22Rv1 (cell line): Measurements from ENCODE around the gene MSRB1.

Experiments
- H3K27ac ChIP-seq: fragments of 450-650 bp; 2 replicates; pipeline ENCODE4 v1.5.1; 2017
- CTCF ChIP-seq: fragments of 450-650 bp; IDR thresholded peaks from 2 replicates; pipeline ENCODE4 v1.5.1; 2017; ENCODE audit warnings: mild to moderate bottlenecking
- ZFX ChIP-seq: fragments of 450-650 bp; IDR thresholded peaks from 2 replicates; pipeline ENCODE4 v1.6.1; 2017; ENCODE audit warnings: antibody characterized with exemption, borderline replicate concordance

The MSRB1 gene

GRCh38 chr16:1942047-1942809 lies 771 bp downstream of the MSRB1 start:
- TF ChIP-seq ZFX (no peak), CTCF (no peak)
- peak overlapping the region; percentile 70 for H3K27ac ChIP-seq

GRCh38 chr16:1941162-1942046 lies 1.6 kb downstream of the MSRB1 start:
- TF ChIP-seq ZFX: no peak
- TF ChIP-seq CTCF: peak; percentile 42
- H3K27ac ChIP-seq: peak overlapping the region; percentile 70

DNA sequence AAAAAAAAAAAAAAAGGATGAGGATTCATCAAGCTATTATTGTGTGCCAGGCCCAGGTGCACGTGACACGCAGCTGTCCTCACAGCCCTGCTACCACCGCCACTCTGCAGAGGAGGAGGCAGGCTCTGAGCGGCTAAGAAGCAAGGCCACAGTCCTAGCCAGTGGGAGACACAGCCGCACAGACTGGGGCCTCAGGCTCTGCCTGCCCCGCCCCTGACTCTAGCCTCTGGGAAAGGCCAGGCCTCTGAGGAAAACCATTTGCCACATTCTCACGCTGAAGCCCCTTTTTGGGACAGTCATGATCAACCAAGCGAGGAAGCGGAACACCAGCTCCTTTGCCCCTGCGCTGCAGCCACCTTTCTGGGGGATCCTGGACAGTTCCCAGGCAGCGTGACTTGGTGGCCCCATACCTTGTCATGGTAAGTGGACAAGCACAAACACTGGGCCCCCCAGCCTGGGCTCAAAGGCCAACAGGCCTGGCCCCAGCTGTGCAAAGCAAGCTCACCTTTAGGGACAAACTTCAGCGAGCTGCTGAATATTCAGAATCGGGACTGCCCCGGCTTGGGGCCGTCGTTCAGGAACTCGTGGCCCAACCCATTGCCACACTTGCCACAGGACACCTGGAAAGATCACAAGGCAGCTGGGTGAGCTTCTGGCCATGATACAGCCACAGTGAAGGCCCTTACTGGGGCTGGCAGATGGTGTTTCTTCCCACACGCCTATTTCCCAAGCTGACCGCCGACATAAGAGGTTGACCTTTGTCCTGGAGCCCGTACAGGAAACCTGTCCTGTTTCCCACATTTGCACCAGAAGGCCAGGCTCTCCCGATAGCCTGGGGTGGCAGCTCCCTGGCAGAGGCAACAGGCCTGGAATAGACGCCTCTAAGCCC lies 2.5 kb downstream of the MSRB1 start:
- TF ChIP-seq CTCF: no peak
- no peak for TF ChIP-seq ZFX
- peak overlapping the region; percentile 38 for H3K27ac ChIP-seq

- H3K27ac ChIP-seq: peak overlapping the region; percentile 38
Measured at GRCh38 chr16:1939833-1940232, 3.2 kb downstream of the MSRB1 start.

DNA sequence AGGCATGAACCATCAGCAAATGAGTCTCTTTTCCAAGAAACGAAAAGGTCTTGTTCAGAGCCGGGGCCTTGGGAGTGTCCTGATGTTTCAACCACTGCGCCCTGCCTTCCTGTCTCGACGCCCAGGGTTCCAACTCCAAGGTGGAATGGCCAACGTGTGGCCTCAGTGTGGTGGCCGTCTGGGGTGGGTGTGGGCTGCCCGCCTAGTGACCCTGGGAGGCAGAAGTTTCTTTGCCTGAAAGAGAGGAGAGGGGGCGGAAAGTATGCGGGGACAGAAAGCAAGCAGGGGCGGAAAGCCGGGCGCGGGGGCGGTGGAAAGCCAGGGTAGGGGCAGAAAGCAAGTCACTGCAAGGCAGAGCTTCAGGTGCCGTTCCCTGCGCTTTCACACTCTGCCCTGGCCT lies 4.1 kb downstream of the MSRB1 start:
- H3K27ac ChIP-seq: no peak overlapping the region
- TF ChIP-seq CTCF (no peak), ZFX (no peak)

- no peak overlapping the region for H3K27ac ChIP-seq
- TF ChIP-seq ZFX: no peak
- no peak for TF ChIP-seq CTCF
Measured at GRCh38 chr16:1938316-1938715, 4.7 kb downstream of the MSRB1 start.

- TF ChIP-seq CTCF (no peak), ZFX (no peak)
- no peak overlapping the region for H3K27ac ChIP-seq
Measured at GRCh38 chr16:1936945-1937479, 6.0 kb downstream of the MSRB1 start.
